Endothelial cell (in vitro differentiated cells): ENCODE measurements around the gene LMNA. TPM values are rescaled to one million over a fixed set of nuclear protein-coding genes. Genes with fewer than 3 reads are reported as not detected.
"Not testable (repeated sequence)": the region's sequence is repeated elsewhere in the genome, so short reads cannot be mapped to it uniquely, and the experiment has no call there.

Experiments used
- DNase-seq: peaks from one replicate; pipeline ENCODE4 v3.0.0; 2021; ENCODE audit warnings: low spot score
- H3K27ac Mint-ChIP-seq: one replicate; pipeline ENCODE4 v1.8.0; 2021; ENCODE audit warnings: mixed read lengths, inconsistent platforms; ENCODE audit not compliant: unreplicated experiment
- H3K27me3 Mint-ChIP-seq: one replicate; pipeline ENCODE4 v1.8.0; 2021; ENCODE audit warnings: mild to moderate bottlenecking, moderate library complexity, mixed read lengths, inconsistent platforms; ENCODE audit not compliant: unreplicated experiment
- H3K36me3 Mint-ChIP-seq: one replicate; pipeline ENCODE4 v1.8.0; 2021; ENCODE audit warnings: mild to moderate bottlenecking, low read depth, mixed read lengths, inconsistent platforms; ENCODE audit not compliant: unreplicated experiment
- H3K4me1 Mint-ChIP-seq: one replicate; pipeline ENCODE4 v1.8.0; 2021; ENCODE audit warnings: mild to moderate bottlenecking, mixed read lengths, inconsistent platforms; ENCODE audit not compliant: unreplicated experiment
- H3K4me3 Mint-ChIP-seq: one replicate; pipeline ENCODE4 v1.8.0; 2021; ENCODE audit warnings: mild to moderate bottlenecking, mixed read lengths, inconsistent platforms; ENCODE audit not compliant: unreplicated experiment
- H3K9me3 Mint-ChIP-seq: one replicate; pipeline ENCODE4 v1.8.0; 2021; ENCODE audit warnings: mixed read lengths, inconsistent platforms; ENCODE audit not compliant: unreplicated experiment
- total RNA-seq: library from RNA; stranded (reverse); fragmentation: NEBNext Ultra II Directional; extraction: Animal tissue kit (Norgen Biotek cat#: 25700); gene quantifications from one replicate; pipeline ENCODE4 v1.2.1, GENCODE V29; 2021; ENCODE audit not compliant: unreplicated experiment
- TF ChIP-seq, protein P1 (sequence below): fragments of 200-600 bp; sonication (generic); IDR thresholded peaks from one replicate; pipeline ENCODE4 v1.5.0; 2021; ENCODE audit warnings: antibody characterized with exemption; ENCODE audit not compliant: unreplicated experiment

The LMNA gene
- total RNA-seq, 1 donor from 2014 or later: 35.8 TPM

- peaks cover 28% of the 10 kb centered on the region for H3K4me1 Mint-ChIP-seq
- no peak for DNase-seq
- no peaks in the 10 kb centered on the region for H3K36me3 Mint-ChIP-seq
- H3K9me3 Mint-ChIP-seq: no peaks in the 10 kb centered on the region
- peaks cover 4% of the 10 kb centered on the region for H3K27me3 Mint-ChIP-seq
- TF ChIP-seq, protein P1, sequence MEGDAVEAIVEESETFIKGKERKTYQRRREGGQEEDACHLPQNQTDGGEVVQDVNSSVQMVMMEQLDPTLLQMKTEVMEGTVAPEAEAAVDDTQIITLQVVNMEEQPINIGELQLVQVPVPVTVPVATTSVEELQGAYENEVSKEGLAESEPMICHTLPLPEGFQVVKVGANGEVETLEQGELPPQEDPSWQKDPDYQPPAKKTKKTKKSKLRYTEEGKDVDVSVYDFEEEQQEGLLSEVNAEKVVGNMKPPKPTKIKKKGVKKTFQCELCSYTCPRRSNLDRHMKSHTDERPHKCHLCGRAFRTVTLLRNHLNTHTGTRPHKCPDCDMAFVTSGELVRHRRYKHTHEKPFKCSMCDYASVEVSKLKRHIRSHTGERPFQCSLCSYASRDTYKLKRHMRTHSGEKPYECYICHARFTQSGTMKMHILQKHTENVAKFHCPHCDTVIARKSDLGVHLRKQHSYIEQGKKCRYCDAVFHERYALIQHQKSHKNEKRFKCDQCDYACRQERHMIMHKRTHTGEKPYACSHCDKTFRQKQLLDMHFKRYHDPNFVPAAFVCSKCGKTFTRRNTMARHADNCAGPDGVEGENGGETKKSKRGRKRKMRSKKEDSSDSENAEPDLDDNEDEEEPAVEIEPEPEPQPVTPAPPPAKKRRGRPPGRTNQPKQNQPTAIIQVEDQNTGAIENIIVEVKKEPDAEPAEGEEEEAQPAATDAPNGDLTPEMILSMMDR: no peak
- peak overlapping the region; percentile 80 for H3K27ac Mint-ChIP-seq
- H3K4me3 Mint-ChIP-seq: no peak overlapping the region
Observed at GRCh38 chr1:156122086-156122485, 7.6 kb downstream of the LMNA start.

DNA sequence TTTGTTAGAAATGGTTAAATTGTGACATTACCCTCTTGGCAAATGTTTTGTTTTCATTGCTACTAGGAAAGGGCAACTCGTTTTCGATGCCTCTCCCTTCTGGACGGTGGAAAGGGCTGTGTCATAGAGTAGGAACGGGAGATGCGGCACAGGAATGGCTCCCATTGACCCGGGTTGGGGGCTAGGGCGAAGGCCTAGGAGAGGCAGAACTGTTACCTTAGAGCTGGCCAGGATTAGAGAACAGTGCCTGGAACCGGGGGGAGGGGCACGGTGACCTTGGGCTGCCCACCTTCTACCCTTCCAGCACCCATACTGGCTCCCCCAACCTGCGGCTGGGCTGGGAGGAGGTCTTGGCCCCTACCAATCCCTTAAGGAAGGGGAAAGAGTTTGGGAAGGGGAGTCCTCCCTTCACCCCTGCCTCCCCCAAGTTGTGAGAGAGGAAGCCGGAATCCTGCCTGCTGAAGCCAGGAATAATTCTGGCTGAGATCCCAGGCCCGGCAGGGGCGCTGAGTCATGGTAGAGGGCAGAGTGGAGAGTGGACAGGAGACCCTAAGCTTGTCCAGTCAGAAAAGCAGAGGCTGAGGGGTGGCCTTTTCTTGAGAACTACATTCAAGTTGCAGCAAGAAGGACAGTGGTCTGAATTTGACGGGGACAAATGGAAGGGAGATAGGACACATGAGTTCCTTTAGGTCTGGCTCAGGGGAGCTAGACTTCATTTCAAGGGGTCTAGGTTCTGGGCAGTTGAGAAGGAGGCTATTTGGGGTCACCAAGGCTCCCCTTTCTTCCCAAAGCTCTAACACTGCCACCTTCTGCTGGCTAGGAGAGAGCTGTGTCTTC, 8.2 kb downstream of the LMNA start:
- no peaks in the 10 kb centered on the region for H3K36me3 Mint-ChIP-seq
- H3K27me3 Mint-ChIP-seq: peaks cover 7% of the 10 kb centered on the region
- DNase-seq: no peak
- peaks cover 31% of the 10 kb centered on the region for H3K4me1 Mint-ChIP-seq
- no peaks in the 10 kb centered on the region for H3K9me3 Mint-ChIP-seq
- H3K27ac Mint-ChIP-seq: peak overlapping the region; percentile 80
- TF ChIP-seq, protein P1: no peak
- peak overlapping the region; percentile 59 for H3K4me3 Mint-ChIP-seq

DNA sequence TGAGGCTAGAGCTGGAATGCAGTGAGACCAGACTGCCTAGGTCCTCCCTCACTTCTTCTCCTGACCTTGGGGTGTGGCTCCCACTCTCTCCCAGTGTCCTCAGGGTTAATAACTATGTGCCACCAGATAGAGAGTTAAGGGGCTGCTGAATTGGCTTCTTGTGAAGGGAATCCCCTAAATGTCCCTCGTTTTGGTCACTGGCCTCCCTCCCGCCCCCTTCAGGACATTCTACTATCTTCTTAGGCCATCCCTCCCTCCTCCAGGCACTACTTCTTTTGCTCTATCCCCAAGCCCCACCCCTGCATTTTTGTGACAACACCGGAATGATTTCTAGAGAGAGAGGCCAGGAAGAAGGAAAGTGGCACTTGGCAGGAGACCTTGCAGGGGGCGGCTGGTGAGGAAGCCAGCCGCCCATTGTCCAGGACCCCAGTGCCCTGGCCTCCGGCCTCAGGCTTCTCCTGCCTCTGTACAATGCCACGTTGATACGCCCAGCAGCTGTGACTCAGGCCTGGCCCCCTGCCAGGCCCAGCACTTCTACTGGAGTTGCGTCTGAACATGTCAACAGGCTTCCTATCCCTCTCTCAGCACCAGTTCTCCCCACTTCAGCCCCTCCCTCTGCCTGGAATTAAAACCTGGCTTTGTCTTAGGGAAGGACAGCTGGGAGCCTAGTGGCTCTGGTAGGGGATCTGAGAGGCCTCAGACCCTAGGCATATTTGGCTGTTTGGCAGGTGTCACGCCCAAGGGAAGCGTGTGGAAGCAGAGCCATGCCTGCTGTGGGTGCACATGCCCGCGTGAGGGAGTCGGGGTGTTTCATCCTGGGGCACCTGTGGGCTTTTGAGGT, 9.1 kb downstream of the LMNA start:
- H3K36me3 Mint-ChIP-seq: no peaks in the 10 kb centered on the region
- H3K4me1 Mint-ChIP-seq: peaks cover 31% of the 10 kb centered on the region
- no peak overlapping the region for H3K4me3 Mint-ChIP-seq
- peak overlapping the region; percentile 74 for H3K27ac Mint-ChIP-seq
- H3K27me3 Mint-ChIP-seq: peaks cover 7% of the 10 kb centered on the region
- no peaks in the 10 kb centered on the region for H3K9me3 Mint-ChIP-seq
- TF ChIP-seq, protein P1: peak; percentile 18
- DNase-seq: peak; percentile 42

- TF ChIP-seq, protein P1: no peak
- Mint-ChIP-seq H3K4me3 (no peak overlapping the region), H3K4me1 (peaks cover 39% of the 10 kb centered on the region), H3K27me3 (peaks cover 12% of the 10 kb centered on the region), H3K27ac (peak overlapping the region; percentile 80), H3K9me3 (no peaks in the 10 kb centered on the region), H3K36me3 (no peaks in the 10 kb centered on the region)
- no peak for DNase-seq
Observed at GRCh38 chr1:156124557-156125483, 10.3 kb downstream of the LMNA start.

GRCh38 chr1:156125544-156125943, 11.0 kb downstream of the LMNA start:
- H3K4me3 Mint-ChIP-seq, H3K27me3 Mint-ChIP-seq, H3K9me3 Mint-ChIP-seq, DNase-seq, H3K36me3 Mint-ChIP-seq: not testable (repeated sequence)
- Mint-ChIP-seq H3K27ac (peak overlapping the region; percentile 80), H3K4me1 (peaks cover 43% of the 10 kb centered on the region)
